ENCODE data around the gene LMX1B.
A peak's percentile ranks its signal among the peaks of the same experiment; 100 is the strongest.

LMX1B gene

DNA sequence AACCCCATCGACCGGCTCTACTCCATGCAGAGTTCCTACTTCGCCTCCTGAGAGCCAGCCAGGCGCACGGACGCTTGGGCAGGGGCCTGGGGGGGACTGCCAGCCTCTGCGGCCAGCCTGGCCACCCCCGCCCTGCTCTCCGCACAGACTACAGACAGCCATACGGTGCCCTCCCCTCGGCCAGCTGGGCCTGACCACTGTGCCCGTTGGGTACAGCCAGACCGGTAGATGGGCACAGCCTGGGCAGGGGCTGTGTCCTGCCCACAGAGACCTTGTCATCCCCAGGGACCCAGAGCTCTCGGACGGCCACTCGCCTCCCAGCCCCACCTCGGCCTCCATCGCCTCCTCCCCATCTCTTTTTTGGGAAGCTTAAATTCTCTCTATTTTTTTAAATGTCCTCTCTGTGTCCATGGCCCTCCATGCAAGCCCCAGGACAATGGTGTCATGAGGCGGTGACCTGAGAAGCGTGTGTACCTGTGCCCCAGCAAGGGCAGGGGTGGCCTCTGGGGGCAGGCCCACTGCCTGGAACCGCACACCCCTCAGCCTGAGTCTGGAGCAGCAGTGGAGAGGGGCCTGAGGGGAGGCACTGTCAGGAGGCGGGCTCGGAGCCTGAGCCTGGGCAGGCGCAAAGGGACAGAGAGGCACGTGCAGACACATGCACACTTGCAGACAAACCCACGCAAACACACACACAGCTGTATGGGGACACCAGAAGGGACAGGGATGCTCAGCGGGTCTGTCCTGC lies 82.8 kb downstream of the LMX1B start:
- Histone ChIP-seq H4K8ac (ENCODE audit: low read depth, low read length) (no peak overlapping the region), H4K91ac (ENCODE audit: low read depth, low read length, poor library complexity) (no peak overlapping the region), H3K4me3 (ENCODE audit: low read length in 2 of 2) (peak overlapping the region in 1 of 2 donors; percentile 13), H2BK5ac (ENCODE audit: low read length) (no peak overlapping the region), H3K36me3 (replicated peaks in 1 of 2; ENCODE audit: control insufficient read depth in 2 of 2, insufficient read depth in 2 of 2, low read length in 2 of 2) (no peaks in the 10 kb centered on the region), H2BK15ac (ENCODE audit: low read length) (peak overlapping the region; percentile 81), H3K4ac (ENCODE audit: low read length) (peak overlapping the region; percentile 76), H2BK12ac (ENCODE audit: low read length) (peak overlapping the region; percentile 97), H3K14ac (ENCODE audit: low read length) (peak overlapping the region; percentile 56), H3K23ac (ENCODE audit: low read depth, low read length, poor library complexity) (peak overlapping the region; percentile 95), H3K4me2 (ENCODE audit: insufficient read depth, low read length, poor library complexity, severe bottlenecking) (no peak overlapping the region), H3K9ac (ENCODE audit: low read depth, low read length, poor library complexity) (peak overlapping the region; percentile 60), H3K9me3 (replicated peaks in 1 of 2; ENCODE audit: control insufficient read depth in 2 of 2, insufficient read depth in 1 of 2, low read depth in 1 of 2, low read length in 2 of 2) (no peaks in the 10 kb centered on the region), H2BK120ac (ENCODE audit: low read depth, low read length) (no peak overlapping the region), H2AK5ac (ENCODE audit: low read depth, low read length) (peak overlapping the region; percentile 83), H3K4me1 (ENCODE audit: control insufficient read depth in 2 of 2, insufficient read depth in 1 of 2, low read depth in 1 of 2, low read length in 2 of 2) (peaks cover 0 to 3% of the 10 kb centered on the region in 2 donors), H2AFZ (ENCODE audit: low read length) (no peak overlapping the region), H3K27ac (replicated peaks; ENCODE audit: low read length) (no peak overlapping the region), H3K27me3 (ENCODE audit: control insufficient read depth in 3 of 3, insufficient read depth in 3 of 3, low read depth in 1 of 3, low read length in 3 of 3) (peaks cover 0 to 75% (median 11%) of the 10 kb centered on the region in 3 experiments), H3K18ac (ENCODE audit: low read length) (peak overlapping the region; percentile 83), H3K79me1 (ENCODE audit: low read depth, low read length) (no peaks in the 10 kb centered on the region)
- no CpG with 5 or more reads among the region's 27 CpGs for WGBS, 2 donors (ENCODE audit: extremely low coverage in 2 of 2, insufficient read length in 2 of 2, insufficient replicate concordance in 1 of 2)
- DNase-seq (ENCODE audit: low spot score), result no peak

DNA sequence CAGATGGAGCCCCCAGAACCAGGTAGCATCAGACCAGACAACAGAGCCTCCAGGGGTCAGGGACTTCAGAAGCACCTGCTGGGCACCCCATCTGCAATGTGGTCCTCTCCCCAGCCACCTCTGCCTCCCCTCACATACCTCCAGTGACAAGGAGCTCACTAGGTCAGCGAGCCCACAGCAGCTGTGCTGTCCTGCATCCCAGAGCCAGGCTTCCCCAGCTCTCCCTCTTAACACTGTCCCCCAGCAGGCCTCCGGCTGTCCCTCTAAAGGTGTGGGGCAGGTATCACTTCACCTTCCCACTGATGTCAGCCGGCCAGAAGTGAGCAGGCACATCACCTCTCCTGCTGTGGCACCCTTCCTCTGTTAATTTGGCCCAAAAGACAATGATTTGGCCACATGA lies 83.6 kb downstream of the LMX1B start:
- H3K18ac ChIP-seq (ENCODE audit: low read length), result peak overlapping the region; percentile 58
- H3K4me3 ChIP-seq (ENCODE audit: low read length in 2 of 2), result peak overlapping the region in 1 of 2 donors; percentile 18
- no peak overlapping the region for H4K8ac ChIP-seq (ENCODE audit: low read depth, low read length)
- H3K79me1 ChIP-seq (ENCODE audit: low read depth, low read length), result no peaks in the 10 kb centered on the region
- H3K4ac ChIP-seq (ENCODE audit: low read length), result no peak overlapping the region
- H3K9me3 ChIP-seq (replicated peaks in 1 of 2; ENCODE audit: control insufficient read depth in 2 of 2, insufficient read depth in 1 of 2, low read depth in 1 of 2, low read length in 2 of 2), result no peaks in the 10 kb centered on the region
- H3K23ac ChIP-seq (ENCODE audit: low read depth, low read length, poor library complexity), result no peak overlapping the region
- no peaks in the 10 kb centered on the region for H3K36me3 ChIP-seq (replicated peaks in 1 of 2; ENCODE audit: control insufficient read depth in 2 of 2, insufficient read depth in 2 of 2, low read length in 2 of 2)
- no peak overlapping the region for H2BK12ac ChIP-seq (ENCODE audit: low read length)
- peaks cover 0 to 74% (median 12%) of the 10 kb centered on the region in 3 experiments for H3K27me3 ChIP-seq (ENCODE audit: control insufficient read depth in 3 of 3, insufficient read depth in 3 of 3, low read depth in 1 of 3, low read length in 3 of 3)
- no CpG with 5 or more reads among the region's 3 CpGs for WGBS, 2 donors (ENCODE audit: extremely low coverage in 2 of 2, insufficient read length in 2 of 2, insufficient replicate concordance in 1 of 2)
- H2BK5ac ChIP-seq (ENCODE audit: low read length), result no peak overlapping the region
- peaks cover 0 to 5% of the 10 kb centered on the region in 2 donors for H3K4me1 ChIP-seq (ENCODE audit: control insufficient read depth in 2 of 2, insufficient read depth in 1 of 2, low read depth in 1 of 2, low read length in 2 of 2)
- H2AK5ac ChIP-seq (ENCODE audit: low read depth, low read length), result peak overlapping the region; percentile 4
- H2BK15ac ChIP-seq (ENCODE audit: low read length), result no peak overlapping the region
- no peak overlapping the region for H2AFZ ChIP-seq (ENCODE audit: low read length)
- no peak overlapping the region for H3K14ac ChIP-seq (ENCODE audit: low read length)
- H3K27ac ChIP-seq (replicated peaks; ENCODE audit: low read length), result no peak overlapping the region
- no peak overlapping the region for H3K4me2 ChIP-seq (ENCODE audit: insufficient read depth, low read length, poor library complexity, severe bottlenecking)
- H4K91ac ChIP-seq (ENCODE audit: low read depth, low read length, poor library complexity), result peak overlapping the region; percentile 17
- H2BK120ac ChIP-seq (ENCODE audit: low read depth, low read length), result peak overlapping the region; percentile 10
- H3K9ac ChIP-seq (ENCODE audit: low read depth, low read length, poor library complexity), result peak overlapping the region; percentile 16
- no peak for DNase-seq (ENCODE audit: low spot score)

DNA sequence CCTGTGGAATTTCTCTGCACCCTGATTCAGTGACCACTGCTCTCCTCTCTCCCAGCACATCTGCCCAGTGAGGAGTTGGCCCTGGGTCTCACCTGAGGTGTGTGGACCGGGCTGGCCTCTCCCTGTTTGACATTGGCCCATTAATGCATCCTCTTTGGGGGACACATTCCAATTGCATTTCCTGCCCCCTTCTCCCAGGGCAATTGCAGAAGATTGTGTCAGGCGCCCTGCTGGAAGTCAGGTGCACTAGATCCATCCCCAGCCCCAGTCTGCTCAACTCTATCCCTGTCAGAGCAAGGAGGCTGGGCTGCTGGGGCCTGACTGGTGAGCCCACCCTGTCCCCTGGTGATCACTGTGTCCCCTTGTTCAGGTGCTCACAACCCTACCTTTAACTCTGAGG lies 84.5 kb downstream of the LMX1B start:
- WGBS, 2 donors (ENCODE audit: extremely low coverage in 2 of 2, insufficient read length in 2 of 2, insufficient replicate concordance in 1 of 2), result no CpG with 5 or more reads among the region's 2 CpGs
- H3K79me1 ChIP-seq (ENCODE audit: low read depth, low read length), result no peaks in the 10 kb centered on the region
- peaks cover 0 to 72% (median 12%) of the 10 kb centered on the region in 3 experiments for H3K27me3 ChIP-seq (ENCODE audit: control insufficient read depth in 3 of 3, insufficient read depth in 3 of 3, low read depth in 1 of 3, low read length in 3 of 3)
- H2BK12ac ChIP-seq (ENCODE audit: low read length), result no peak overlapping the region
- H2BK5ac ChIP-seq (ENCODE audit: low read length), result no peak overlapping the region
- peaks cover 0 to 12% of the 10 kb centered on the region in 2 donors for H3K4me1 ChIP-seq (ENCODE audit: control insufficient read depth in 2 of 2, insufficient read depth in 1 of 2, low read depth in 1 of 2, low read length in 2 of 2)
- H3K27ac ChIP-seq (replicated peaks; ENCODE audit: low read length), result no peak overlapping the region
- H4K91ac ChIP-seq (ENCODE audit: low read depth, low read length, poor library complexity), result no peak overlapping the region
- no peaks in the 10 kb centered on the region for H3K36me3 ChIP-seq (replicated peaks in 1 of 2; ENCODE audit: control insufficient read depth in 2 of 2, insufficient read depth in 2 of 2, low read length in 2 of 2)
- no peak overlapping the region for H2AFZ ChIP-seq (ENCODE audit: low read length)
- H3K4ac ChIP-seq (ENCODE audit: low read length), result no peak overlapping the region
- no peak overlapping the region for H3K9ac ChIP-seq (ENCODE audit: low read depth, low read length, poor library complexity)
- peak overlapping the region; percentile 29 for H3K18ac ChIP-seq (ENCODE audit: low read length)
- DNase-seq (ENCODE audit: low spot score), result no peak
- H2BK120ac ChIP-seq (ENCODE audit: low read depth, low read length), result no peak overlapping the region
- peak overlapping the region; percentile 20 for H2AK5ac ChIP-seq (ENCODE audit: low read depth, low read length)
- H2BK15ac ChIP-seq (ENCODE audit: low read length), result peak overlapping the region; percentile 82
- no peak overlapping the region for H3K4me3 ChIP-seq (ENCODE audit: low read length in 2 of 2)
- H3K9me3 ChIP-seq (replicated peaks in 1 of 2; ENCODE audit: control insufficient read depth in 2 of 2, insufficient read depth in 1 of 2, low read depth in 1 of 2, low read length in 2 of 2), result no peaks in the 10 kb centered on the region
- H3K4me2 ChIP-seq (ENCODE audit: insufficient read depth, low read length, poor library complexity, severe bottlenecking), result no peak overlapping the region
- no peak overlapping the region for H3K23ac ChIP-seq (ENCODE audit: low read depth, low read length, poor library complexity)
- H4K8ac ChIP-seq (ENCODE audit: low read depth, low read length), result no peak overlapping the region
- H3K14ac ChIP-seq (ENCODE audit: low read length), result no peak overlapping the region

DNA sequence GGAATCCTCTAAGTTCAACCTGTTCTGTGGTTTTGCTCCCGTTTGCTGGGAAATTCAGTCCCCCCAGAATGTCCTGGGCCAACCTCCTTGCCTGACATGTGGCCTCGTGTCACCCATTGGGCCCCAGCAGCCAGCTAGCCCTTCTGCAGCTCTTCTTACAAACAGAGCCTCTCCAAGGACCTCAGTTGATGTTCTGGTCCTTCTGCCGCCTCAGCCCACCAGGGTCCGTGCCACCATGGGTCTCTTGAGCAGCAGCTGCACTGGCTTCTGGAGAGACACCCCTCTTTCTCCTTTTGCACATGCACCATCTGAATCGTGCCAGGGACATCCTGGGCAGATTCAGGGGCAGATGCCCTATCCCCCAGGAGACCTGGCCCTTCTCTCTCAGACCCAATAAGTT lies 85.0 kb downstream of the LMX1B start:
- Histone ChIP-seq H2AFZ (ENCODE audit: low read length) (no peak overlapping the region), H2BK5ac (ENCODE audit: low read length) (no peak overlapping the region), H3K4me1 (ENCODE audit: control insufficient read depth in 2 of 2, insufficient read depth in 1 of 2, low read depth in 1 of 2, low read length in 2 of 2) (peaks cover 0 to 14% of the 10 kb centered on the region in 2 donors), H3K79me1 (ENCODE audit: low read depth, low read length) (no peaks in the 10 kb centered on the region), H3K4me2 (ENCODE audit: insufficient read depth, low read length, poor library complexity, severe bottlenecking) (no peak overlapping the region), H2BK15ac (ENCODE audit: low read length) (no peak overlapping the region), H2AK5ac (ENCODE audit: low read depth, low read length) (peak overlapping the region; percentile 20), H3K9ac (ENCODE audit: low read depth, low read length, poor library complexity) (no peak overlapping the region), H2BK12ac (ENCODE audit: low read length) (no peak overlapping the region), H3K27ac (replicated peaks; ENCODE audit: low read length) (no peak overlapping the region), H2BK120ac (ENCODE audit: low read depth, low read length) (no peak overlapping the region), H3K14ac (ENCODE audit: low read length) (no peak overlapping the region), H3K27me3 (ENCODE audit: control insufficient read depth in 3 of 3, insufficient read depth in 3 of 3, low read depth in 1 of 3, low read length in 3 of 3) (peaks cover 0 to 75% (median 15%) of the 10 kb centered on the region in 3 experiments), H3K36me3 (replicated peaks in 1 of 2; ENCODE audit: control insufficient read depth in 2 of 2, insufficient read depth in 2 of 2, low read length in 2 of 2) (no peaks in the 10 kb centered on the region), H3K4me3 (ENCODE audit: low read length in 2 of 2) (no peak overlapping the region), H3K9me3 (replicated peaks in 1 of 2; ENCODE audit: control insufficient read depth in 2 of 2, insufficient read depth in 1 of 2, low read depth in 1 of 2, low read length in 2 of 2) (no peaks in the 10 kb centered on the region), H4K91ac (ENCODE audit: low read depth, low read length, poor library complexity) (no peak overlapping the region), H3K18ac (ENCODE audit: low read length) (no peak overlapping the region), H4K8ac (ENCODE audit: low read depth, low read length) (no peak overlapping the region), H3K4ac (ENCODE audit: low read length) (no peak overlapping the region), H3K23ac (ENCODE audit: low read depth, low read length, poor library complexity) (no peak overlapping the region)
- no CpG with 5 or more reads among the region's 5 CpGs for WGBS, 2 donors (ENCODE audit: extremely low coverage in 2 of 2, insufficient read length in 2 of 2, insufficient replicate concordance in 1 of 2)
- DNase-seq (ENCODE audit: low spot score), result no peak
